Endothelial cell of umbilical vein (primary cell): ENCODE results near the gene TRPM3. TPM values are rescaled to one million over a fixed set of nuclear protein-coding genes. Genes with fewer than 3 reads are reported as not detected.

Experiments
- BruUV-seq: library from RNA; stranded (reverse); fragments of 400-500 nt; replicated peaks from 2 replicates; lab custom pipeline; 2021; lab: Mats Ljungman, UMichigan
- CTCF ChIA-PET: fragments of 300-600, 350-600 bp; sonication (Branson Sonifier 250); formaldehyde crosslinking; loops from one replicate; lab custom pipeline; 2021; ENCODE audit warnings: antibody characterized with exemption, inconsistent platforms; lab: Charles Lee
- POLR2A ChIA-PET: fragments of 300-600, 350-600 bp; sonication (Branson Sonifier 250); formaldehyde crosslinking; loops from one replicate; lab custom pipeline; 2021; ENCODE audit warnings: antibody characterized with exemption, inconsistent platforms; lab: Charles Lee
- DNase-seq: peaks from one replicate; pipeline ENCODE4 v3.0.0-alpha.2; 2011; ENCODE audit warnings: low read depth, low spot score
- FAIRE-seq: peaks from 2 replicates; lab custom pipeline; 2011; peaks lifted over from hg19 to GRCh38; lab: Jason Lieb, UNC
- H2AFZ ChIP-seq: 2 replicates; pipeline ENCODE4 v1.6.0; 2012; ENCODE audit warnings: low read depth, low read length, control low read depth, inconsistent platforms
- H3K27ac ChIP-seq: 2 replicates; pipeline ENCODE4 v1.5.1; 2011; ENCODE audit warnings: low read depth, mild to moderate bottlenecking, control low read depth, low read length, moderate library complexity; ENCODE audit not compliant: insufficient read depth
- H3K27me3 ChIP-seq, 2 experiments: 2 replicates each; pipeline versions ENCODE4 v1.6.0 to v1.6.1; 2011; ENCODE audit warnings: low read length in 2 of 2, mixed read lengths in 1 of 2; ENCODE audit not compliant: control insufficient read depth in 2 of 2, insufficient read depth in 2 of 2
- H3K36me3 ChIP-seq, 2 experiments: 2 replicates in 1 of 2; 3 replicates in 1 of 2; pipeline ENCODE4 v1.5.1; 2011; ENCODE audit warnings: low read length in 2 of 2, mild to moderate bottlenecking in 1 of 2, moderate library complexity in 1 of 2; ENCODE audit not compliant: control insufficient read depth in 2 of 2, insufficient read depth in 2 of 2; ENCODE audit errors: extremely low read depth in 1 of 2
- H3K4me1 ChIP-seq: 3 replicates; pipeline ENCODE4 v1.5.1; 2011; ENCODE audit warnings: mild to moderate bottlenecking, low read length; ENCODE audit not compliant: control insufficient read depth, insufficient read depth; ENCODE audit errors: extremely low read depth
- H3K4me2 ChIP-seq: 2 replicates; pipeline ENCODE4 v1.6.1; 2011; ENCODE audit warnings: low read length, control low read depth, mixed read lengths; ENCODE audit not compliant: insufficient read depth
- H3K4me3 ChIP-seq, 3 experiments: fragments of 200-600 bp in 1 of 3; sonication (generic), shearing (Covaris generic) in 1 of 3; replicated peaks in 1 of 3; 2 replicates each; pipeline ENCODE4 v1.5.1; 2011 to 2016; ENCODE audit warnings: control low read depth in 3 of 3, low read length in 3 of 3, mild to moderate bottlenecking in 2 of 3, inconsistent platforms in 1 of 3, low read depth in 1 of 3, moderate library complexity in 1 of 3; ENCODE audit not compliant: insufficient read depth in 1 of 3
- H3K79me2 ChIP-seq: 2 replicates; pipeline ENCODE4 v1.6.0; 2012; ENCODE audit warnings: low read length, inconsistent platforms; ENCODE audit not compliant: control insufficient read depth, insufficient read depth
- H3K9ac ChIP-seq: replicated peaks from 2 replicates; pipeline ENCODE3; 2011; ENCODE audit warnings: low read length, control low read depth; ENCODE audit not compliant: insufficient read depth; ENCODE audit errors: extremely low read depth
- H3K9me1 ChIP-seq: replicated peaks from 3 replicates; pipeline ENCODE4 v1.6.0; 2011; ENCODE audit warnings: mild to moderate bottlenecking, low read length; ENCODE audit not compliant: control insufficient read depth, insufficient read depth; ENCODE audit errors: extremely low read depth
- H3K9me3 ChIP-seq: replicated peaks from 2 replicates; pipeline ENCODE4 v1.5.1; 2012; ENCODE audit warnings: low read length, inconsistent platforms; ENCODE audit not compliant: control insufficient read depth, insufficient read depth
- H4K20me1 ChIP-seq: replicated peaks from 2 replicates; pipeline ENCODE3; 2011; ENCODE audit warnings: mild to moderate bottlenecking, low read length; ENCODE audit not compliant: control insufficient read depth, insufficient read depth; ENCODE audit errors: extremely low read depth
- EZH2 ChIP-seq: IDR thresholded peaks from 2 replicates; pipeline ENCODE4 v1.6.1; 2012; ENCODE audit warnings: borderline replicate concordance, low read depth, mild to moderate bottlenecking, moderate library complexity, low read length, inconsistent platforms; ENCODE audit not compliant: severe bottlenecking
- FOS ChIP-seq: IDR thresholded peaks from 2 replicates; pipeline ENCODE4 v1.6.1; 2011; ENCODE audit warnings: mild to moderate bottlenecking, low read length, moderate library complexity, borderline replicate concordance; ENCODE audit not compliant: insufficient read depth
- GATA2 ChIP-seq: IDR thresholded peaks from 2 replicates; pipeline ENCODE4 v1.7.0; 2011; ENCODE audit warnings: low read depth, mild to moderate bottlenecking, moderate library complexity, mixed read lengths, low read length; ENCODE audit not compliant: insufficient read length, insufficient read depth
- JUN ChIP-seq: IDR thresholded peaks from 2 replicates; pipeline ENCODE4 v1.6.1; 2011; ENCODE audit warnings: borderline replicate concordance, low read depth; ENCODE audit not compliant: insufficient read length, insufficient read depth
- MYC ChIP-seq: IDR thresholded peaks from one replicate; pipeline ENCODE4 v1.6.1; 2011; ENCODE audit warnings: mild to moderate bottlenecking, low read depth, low read length
- POLR2A ChIP-seq: IDR thresholded peaks from 2 replicates; pipeline ENCODE4 v1.6.1; 2012; ENCODE audit warnings: low read depth, mild to moderate bottlenecking, control low read depth, low read length
- POLR2AphosphoS5 ChIP-seq: IDR thresholded peaks from 2 replicates; pipeline ENCODE4 v1.6.1; 2012; ENCODE audit warnings: low read depth, mild to moderate bottlenecking, control low read depth, low read length, moderate library complexity; ENCODE audit not compliant: insufficient read depth
- dilution Hi-C: fragments of 300-500 bp; cut with MboI; formaldehyde crosslinking; loops from one replicate; pipeline ENCODE4 v1.15.0; 2019; ENCODE audit warnings: low sequenced_read_pairs; ENCODE audit not compliant: extremely low pct_ligation_motif_present
- intact Hi-C: fragments of 100-400 bp; cut with micrococcal nuclease; formaldehyde crosslinking; loops from one replicate; pipeline ENCODE4 v1.10.0; 2022
- polyA plus RNA-seq, 4 experiments: library from polyadenylated mRNA; depleted of rRNA in 3 of 4; stranded (reverse) in 3 of 4; unstranded in 1 of 4; fragments of >200 nt; gene quantifications; 2 replicates each; pipeline versions ENCODE4 v1.2.1 to v1.2.3, GENCODE V29; 2011 to 2012; ENCODE audit warnings: missing spikeins in 1 of 4
- total RNA-seq: library from RNA; stranded (reverse); gene quantifications from 2 replicates; pipeline ENCODE4 v1.2.3, GENCODE V29; 2021
- TF ChIP-seq, protein P1 (sequence below): IDR thresholded peaks from 2 replicates; pipeline ENCODE4 v1.6.1; 2011; ENCODE audit not compliant: insufficient read depth, insufficient read length
- TF ChIP-seq, protein P2 (sequence below), 2 donors: IDR thresholded peaks; 1 replicate in 1 of 2; 2 replicates in 1 of 2; pipeline ENCODE4 v1.5.1; 2011; ENCODE audit warnings: low read length in 2 of 2, mild to moderate bottlenecking in 2 of 2, moderate library complexity in 2 of 2, control low read depth in 1 of 2, inconsistent platforms in 1 of 2, low read depth in 1 of 2; ENCODE audit not compliant: insufficient read depth in 1 of 2; ENCODE audit errors: extremely low read depth in 1 of 2

The TRPM3 gene
- total and polyA plus RNA-seq, 2 donors (not counting 3 experiments of a cell fraction or from before 2014, with no cell fraction given), result 0.17 to 0.33 TPM

DNA sequence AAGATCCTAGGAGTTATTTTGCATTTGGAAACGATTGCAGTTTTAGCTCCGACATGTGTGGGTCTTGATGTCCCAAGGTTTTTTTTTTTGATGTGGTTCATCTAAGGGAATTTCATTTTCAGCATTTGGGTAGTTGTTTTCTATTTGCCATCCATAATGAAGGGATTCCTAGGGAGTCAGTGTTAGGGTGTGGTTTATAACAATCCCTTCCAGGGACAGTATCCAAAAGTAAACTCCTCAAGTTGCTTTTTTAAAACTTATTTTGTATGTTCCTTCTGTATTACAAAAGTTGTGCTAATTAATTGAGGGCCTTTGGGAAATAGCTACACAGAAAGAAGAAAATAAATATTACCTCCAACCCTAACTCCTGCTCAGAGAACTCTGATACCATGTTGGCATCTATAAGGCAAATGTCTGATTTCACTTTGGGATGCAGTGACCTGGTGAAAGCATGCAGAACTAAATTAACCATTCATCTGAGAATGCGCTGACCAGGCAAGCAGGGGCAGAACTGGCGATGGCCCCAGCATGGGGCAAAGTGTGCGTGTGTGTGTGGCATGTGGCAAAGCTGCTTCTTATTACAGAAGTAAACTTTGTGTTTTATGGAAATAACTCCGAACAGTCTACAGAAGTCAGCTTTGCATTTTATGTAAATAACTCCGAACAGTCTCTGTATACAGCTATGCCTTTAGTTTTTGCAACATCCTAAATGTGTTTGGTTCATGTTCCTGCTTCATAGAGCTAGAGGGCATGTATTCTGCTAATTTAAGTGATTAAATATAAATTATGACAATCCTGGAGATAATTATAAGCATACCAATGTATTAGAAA, 237.2 kb downstream of the TRPM3 start:
- BruUV-seq, result no TSS peak
- CTCF ChIA-PET, result no interaction called here
- intact Hi-C loops, result no loop called here

More for the DNA sequence above, 237.2 kb downstream of the TRPM3 start:
- DNase-seq (no peak), FAIRE-seq (no peak)
- peaks cover 2% of the 10 kb centered on the region for H3K4me1 ChIP-seq
- H3K9me3 ChIP-seq, result no peaks in the 10 kb centered on the region
- H2AFZ ChIP-seq, result no peak overlapping the region
- H3K4me2 ChIP-seq, result no peak overlapping the region
- POLR2A ChIA-PET, result no interaction called here
- no peaks in the 10 kb centered on the region for H3K27me3 ChIP-seq
- H3K9me1 ChIP-seq, result no peaks in the 10 kb centered on the region
- no peaks in the 10 kb centered on the region for H4K20me1 ChIP-seq
- no peaks in the 10 kb centered on the region for H3K79me2 ChIP-seq
- H3K27ac ChIP-seq, result no peak overlapping the region
- dilution Hi-C loops, result no loop called here
- H3K4me3 ChIP-seq, result no peak overlapping the region
- TF ChIP-seq GATA2 (no peak), JUN (no peak), POLR2AphosphoS5 (no peak), EZH2 (no peak), MYC (no peak), FOS (no peak), POLR2A (no peak)
- TF ChIP-seq, protein P1, sequence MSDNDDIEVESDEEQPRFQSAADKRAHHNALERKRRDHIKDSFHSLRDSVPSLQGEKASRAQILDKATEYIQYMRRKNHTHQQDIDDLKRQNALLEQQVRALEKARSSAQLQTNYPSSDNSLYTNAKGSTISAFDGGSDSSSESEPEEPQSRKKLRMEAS, result no peak
- TF ChIP-seq, protein P2, sequence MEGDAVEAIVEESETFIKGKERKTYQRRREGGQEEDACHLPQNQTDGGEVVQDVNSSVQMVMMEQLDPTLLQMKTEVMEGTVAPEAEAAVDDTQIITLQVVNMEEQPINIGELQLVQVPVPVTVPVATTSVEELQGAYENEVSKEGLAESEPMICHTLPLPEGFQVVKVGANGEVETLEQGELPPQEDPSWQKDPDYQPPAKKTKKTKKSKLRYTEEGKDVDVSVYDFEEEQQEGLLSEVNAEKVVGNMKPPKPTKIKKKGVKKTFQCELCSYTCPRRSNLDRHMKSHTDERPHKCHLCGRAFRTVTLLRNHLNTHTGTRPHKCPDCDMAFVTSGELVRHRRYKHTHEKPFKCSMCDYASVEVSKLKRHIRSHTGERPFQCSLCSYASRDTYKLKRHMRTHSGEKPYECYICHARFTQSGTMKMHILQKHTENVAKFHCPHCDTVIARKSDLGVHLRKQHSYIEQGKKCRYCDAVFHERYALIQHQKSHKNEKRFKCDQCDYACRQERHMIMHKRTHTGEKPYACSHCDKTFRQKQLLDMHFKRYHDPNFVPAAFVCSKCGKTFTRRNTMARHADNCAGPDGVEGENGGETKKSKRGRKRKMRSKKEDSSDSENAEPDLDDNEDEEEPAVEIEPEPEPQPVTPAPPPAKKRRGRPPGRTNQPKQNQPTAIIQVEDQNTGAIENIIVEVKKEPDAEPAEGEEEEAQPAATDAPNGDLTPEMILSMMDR (IDR thresholded peaks at IDR 0.05; ENCODE audit: extremely low read depth in 1 of 2, insufficient read depth in 1 of 2, low read depth in 1 of 2, low read length in 2 of 2), result no peak
- no peaks in the 10 kb centered on the region for H3K36me3 ChIP-seq
- H3K9ac ChIP-seq, result no peak overlapping the region
